ENCODE data around the gene C1GALT1. TPM values are rescaled to one million over a fixed set of nuclear protein-coding genes. Genes with fewer than 3 reads are reported as not detected.
"Not testable (repeated sequence)": the region's sequence is repeated elsewhere in the genome, so short reads cannot be mapped to it uniquely, and the experiment has no call there.

Gene C1GALT1
- total and polyA plus RNA-seq, 7 donors: 3.9 to 23.3 (median 13.1) TPM

DNA sequence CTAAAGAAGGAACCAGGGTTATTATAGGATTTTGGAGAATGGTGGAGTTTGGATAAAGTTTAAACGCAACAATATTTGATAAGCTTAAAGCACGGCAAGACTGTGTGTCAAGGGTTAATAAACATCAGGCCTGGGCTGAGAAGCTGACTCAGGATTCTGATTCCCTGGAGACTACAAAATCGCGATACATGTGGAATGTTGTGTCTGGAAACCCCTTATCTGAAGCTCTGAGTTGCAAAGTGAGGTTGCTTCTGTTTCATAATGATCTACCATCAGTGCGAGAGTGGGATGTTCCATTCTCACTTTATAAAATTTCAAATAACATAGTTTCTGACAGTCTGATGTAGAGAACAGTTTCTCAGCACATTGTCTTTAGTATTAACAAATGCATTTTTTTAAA, 7.8 kb downstream of the C1GALT1 start:
- Histone ChIP-seq H3K27ac (no peak overlapping the region), H3K27me3 (ENCODE audit: insufficient read depth in 3 of 3, low read length in 2 of 3) (no peaks in the 10 kb centered on the region), H3K9me3 (no peaks in the 10 kb centered on the region), H3K4me3 (no peak overlapping the region), H3K4me1 (peaks cover 11% of the 10 kb centered on the region), H3K36me3 (ENCODE audit: insufficient read depth in 1 of 2, low read depth in 1 of 2) (no peaks in the 10 kb centered on the region)
- ATAC-seq (peak in 1 of 4 donors; percentile 24), DNase-seq (no peak)
- WGBS, 3 donors: 53 to 60% (median 57%) methylated on average over 5 of the region's 5 CpGs
- no peak for TF ChIP-seq CTCF (IDR thresholded peaks at IDR 0.05)
- intact Hi-C loops (cut with DNase I): no loop called here

- no peak overlapping the region for H3K27ac ChIP-seq
- DNase-seq (no peak), ATAC-seq (no peak)
- H3K36me3 ChIP-seq (ENCODE audit: insufficient read depth in 1 of 2, low read depth in 1 of 2): no peaks in the 10 kb centered on the region
- H3K4me1 ChIP-seq: peaks cover 6% of the 10 kb centered on the region
- TF ChIP-seq CTCF (IDR thresholded peaks at IDR 0.05): no peak
- intact Hi-C loops (cut with DNase I): no loop called here
- no peaks in the 10 kb centered on the region for H3K9me3 ChIP-seq
- no peaks in the 10 kb centered on the region for H3K27me3 ChIP-seq (ENCODE audit: insufficient read depth in 3 of 3, low read length in 2 of 3)
- WGBS, 3 donors: 93 to 95% (median 94%) methylated on average over 1 of the region's 1 CpG
- no peak overlapping the region for H3K4me3 ChIP-seq
Observed at GRCh38 chr7:7191137-7191536, 8.8 kb downstream of the C1GALT1 start.

DNA sequence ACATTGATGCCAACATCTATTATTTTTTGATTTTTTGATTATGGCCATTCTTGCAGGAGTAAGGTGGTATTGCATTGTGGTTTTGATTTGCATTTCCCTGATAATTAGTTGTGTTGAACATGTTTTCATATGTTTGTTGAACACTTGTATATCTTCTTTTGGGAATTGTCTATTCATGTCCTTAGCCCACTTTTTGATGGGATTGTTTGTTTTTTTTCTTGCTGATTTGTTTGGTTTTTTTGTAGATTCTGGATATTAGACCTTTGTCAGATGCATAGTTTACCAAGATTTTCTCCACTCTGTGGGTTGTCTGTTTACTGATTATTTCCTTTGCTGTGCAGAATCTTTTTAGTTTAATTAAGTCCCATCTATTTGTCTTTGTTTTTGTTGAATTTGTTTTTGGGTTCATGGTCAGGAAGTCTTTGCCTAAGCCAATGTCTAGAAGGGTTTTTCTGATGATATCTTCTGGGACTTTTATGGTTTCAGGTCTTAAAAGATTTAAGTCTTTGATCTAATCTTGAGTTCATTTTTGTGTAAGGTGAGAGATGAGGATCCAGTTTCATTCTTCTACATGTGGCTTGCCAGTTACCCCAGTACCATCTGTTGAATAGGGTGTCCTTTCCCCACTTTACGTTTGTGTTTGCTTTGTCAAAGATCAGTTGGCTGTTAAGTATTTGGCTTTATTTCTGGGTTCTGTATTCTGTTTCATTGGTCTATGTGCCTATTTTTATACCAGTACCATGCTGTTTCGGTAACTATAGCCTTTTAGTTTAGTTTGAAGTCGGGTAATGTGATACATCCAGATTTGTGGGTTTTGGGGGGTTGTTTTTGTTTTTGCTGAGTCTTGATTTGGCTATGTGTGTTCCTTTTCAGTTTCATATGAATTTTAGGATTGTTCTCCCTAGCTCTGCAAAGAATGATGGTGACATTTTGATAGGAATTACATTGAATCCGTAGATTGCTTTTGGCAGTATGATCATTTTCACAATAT, 10.7 kb downstream of the C1GALT1 start:
- ATAC-seq; H3K27me3 ChIP-seq (ENCODE audit: insufficient read depth in 3 of 3, low read length in 2 of 3); H3K4me3 ChIP-seq; H3K27ac ChIP-seq; H3K9me3 ChIP-seq; H3K36me3 ChIP-seq (ENCODE audit: insufficient read depth in 1 of 2, low read depth in 1 of 2); DNase-seq; intact Hi-C loops (cut with DNase I); H3K4me1 ChIP-seq: not testable (repeated sequence)
- WGBS, 3 donors: 65 to 80% (median 66%) methylated on average over 4 of the region's 4 CpGs

GRCh38 chr7:7199592-7199991, 17.2 kb downstream of the C1GALT1 start:
- H3K9me3 ChIP-seq; H3K27me3 ChIP-seq (ENCODE audit: insufficient read depth in 3 of 3, low read length in 2 of 3); intact Hi-C loops (cut with DNase I); H3K27ac ChIP-seq; DNase-seq; H3K4me1 ChIP-seq; ATAC-seq; H3K4me3 ChIP-seq; H3K36me3 ChIP-seq (ENCODE audit: insufficient read depth in 1 of 2, low read depth in 1 of 2): not testable (repeated sequence)
- 95 to 97% (median 96%) methylated on average over 2 to 3 of the region's 3 CpGs for WGBS, 3 donors

DNA sequence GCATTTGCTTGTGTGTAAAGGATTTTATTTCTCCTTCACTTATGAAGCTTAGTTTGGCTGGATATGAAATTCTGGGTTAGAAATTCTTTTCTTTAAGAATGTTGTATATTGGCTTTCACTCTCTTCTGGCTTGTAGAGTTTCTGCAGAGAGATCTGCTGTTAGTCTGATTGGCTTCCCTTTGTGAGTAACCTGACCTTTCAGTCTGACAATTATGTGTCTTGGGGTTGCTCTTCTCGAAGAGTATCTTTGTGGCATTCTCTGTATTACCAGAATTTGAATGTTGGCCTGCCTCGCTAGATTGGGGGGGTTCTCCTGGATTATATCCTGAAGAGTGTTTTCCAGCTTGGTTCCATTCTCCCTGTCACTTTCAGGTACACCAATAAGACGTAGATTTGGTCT, 17.9 kb downstream of the C1GALT1 start:
- H3K27ac ChIP-seq; H3K4me3 ChIP-seq; intact Hi-C loops (cut with DNase I); H3K4me1 ChIP-seq; H3K36me3 ChIP-seq (ENCODE audit: insufficient read depth in 1 of 2, low read depth in 1 of 2); ATAC-seq; H3K27me3 ChIP-seq (ENCODE audit: insufficient read depth in 3 of 3, low read length in 2 of 3); H3K9me3 ChIP-seq; DNase-seq: not testable (repeated sequence)
- 91 to 93% (median 92%) methylated on average over 3 of the region's 3 CpGs for WGBS, 3 donors

- Histone ChIP-seq H3K36me3 (ENCODE audit: insufficient read depth in 1 of 2, low read depth in 1 of 2) (no peaks in the 10 kb centered on the region), H3K9me3 (peaks cover 3% of the 10 kb centered on the region), H3K4me1 (peaks cover 7% of the 10 kb centered on the region), H3K4me3 (no peak overlapping the region), H3K27ac (no peak overlapping the region), H3K27me3 (ENCODE audit: insufficient read depth in 3 of 3, low read length in 2 of 3) (no peaks in the 10 kb centered on the region)
- ATAC-seq (no peak), DNase-seq (no peak)
- intact Hi-C loops (cut with DNase I): no loop called here
- WGBS, 3 donors: 58 to 64% (median 63%) methylated on average over 15 of the region's 15 CpGs
- no peak for TF ChIP-seq CTCF (IDR thresholded peaks at IDR 0.05)
Observed at GRCh38 chr7:7201578-7202374, 19.4 kb downstream of the C1GALT1 start.
